HG03571 (cell line): ENCODE results near the gene SMAP2.
A peak's percentile ranks its signal among the peaks of the same experiment; 100 is the strongest.

ENCODE experiments used
- ATAC-seq: cut with Tn5 transposase; IDR thresholded peaks from one replicate; pipeline ENCODE4 v1.9.1; 2021; ENCODE audit not compliant: unreplicated experiment

Gene SMAP2

GRCh38 chr1:40414331-40414730, 40.8 kb downstream of the SMAP2 start:
- ATAC-seq: no peak

GRCh38 chr1:40416709-40417108, 43.2 kb downstream of the SMAP2 start:
- ATAC-seq: no peak

- ATAC-seq: no peak
Observed at GRCh38 chr1:40421431-40422384, 48.2 kb downstream of the SMAP2 start.

GRCh38 chr1:40422630-40423263, 49.2 kb downstream of the SMAP2 start:
- ATAC-seq: no peak

- ATAC-seq: no peak
Observed at GRCh38 chr1:40423264-40423642, 49.7 kb downstream of the SMAP2 start.

GRCh38 chr1:40423951-40424618, 50.6 kb downstream of the SMAP2 start:
- no peak for ATAC-seq

- ATAC-seq: no peak
Observed at GRCh38 chr1:40425198-40425597, 51.7 kb downstream of the SMAP2 start.

GRCh38 chr1:40431385-40431784, 57.9 kb downstream of the SMAP2 start:
- ATAC-seq: no peak

GRCh38 chr1:40432644-40433390, 59.3 kb downstream of the SMAP2 start:
- no peak for ATAC-seq

GRCh38 chr1:40435471-40435870, 61.9 kb downstream of the SMAP2 start:
- no peak for ATAC-seq

- no peak for ATAC-seq
Observed at GRCh38 chr1:40435876-40436275, 62.3 kb downstream of the SMAP2 start.

- no peak for ATAC-seq
Observed at GRCh38 chr1:40438391-40439015, 65.0 kb downstream of the SMAP2 start.

- no peak for ATAC-seq
Observed at GRCh38 chr1:40439247-40439646, 65.7 kb downstream of the SMAP2 start.

- ATAC-seq: peak; percentile 68
Observed at GRCh38 chr1:40449684-40450494, 76.4 kb downstream of the SMAP2 start, which contains the start of gene ZFP69B. Gene ZFP69B, plus strand, starts transcription at chr1:40450476. Its CDS starts 486 bp downstream, at chr1:40450962.

- ATAC-seq: peak; percentile 27
Observed at GRCh38 chr1:40450495-40451237, 77.1 kb downstream of the SMAP2 start.

- ATAC-seq: no peak
Observed at GRCh38 chr1:40451238-40451585, 77.7 kb downstream of the SMAP2 start.

- no peak for ATAC-seq
Observed at GRCh38 chr1:40454873-40455272, 81.3 kb downstream of the SMAP2 start.

- ATAC-seq: no peak
Observed at GRCh38 chr1:40462956-40463590, 89.5 kb downstream of the SMAP2 start.

- ATAC-seq: no peak
Observed at GRCh38 chr1:40469327-40469726, 95.8 kb downstream of the SMAP2 start.
